MCF 10A (cell line): ENCODE results near the gene NOS2. TPM values are rescaled to one million over a fixed set of nuclear protein-coding genes. Genes with fewer than 3 reads are reported as not detected.
"Not testable (repeated sequence)": the region's sequence is repeated elsewhere in the genome, so short reads cannot be mapped to it uniquely, and the experiment has no call there.

Experiments used
- BruUV-seq: library from RNA; stranded (reverse); fragments of 400-500 nt; replicated peaks from 2 replicates; lab custom pipeline; 2021; lab: Mats Ljungman, UMichigan
- CTCF ChIA-PET: fragments of 300-600 bp; sonication (Branson Sonifier 250); formaldehyde crosslinking; extraction: SDS; loops from one replicate; lab custom pipeline; 2021; ENCODE audit warnings: antibody characterized with exemption, inconsistent platforms; lab: Yijun Ruan, JAX
- POLR2A ChIA-PET: fragments of 300-600, 350-650 bp; sonication (Branson Sonifier 250); formaldehyde crosslinking; extraction: SDS; loops from one replicate; lab custom pipeline; 2020; ENCODE audit warnings: antibody characterized with exemption, inconsistent platforms; lab: Yijun Ruan, JAX
- DNase-seq: peaks from one replicate; pipeline ENCODE4 v3.0.0-alpha.2; 2018; ENCODE audit not compliant: unreplicated experiment
- H3K27ac Mint-ChIP-seq: one replicate; pipeline ENCODE4 v1.8.0; 2022; ENCODE audit warnings: mild to moderate bottlenecking, low read depth, mixed read lengths; ENCODE audit not compliant: unreplicated experiment
- H3K27me3 Mint-ChIP-seq: one replicate; pipeline ENCODE4 v1.8.0; 2022; ENCODE audit warnings: mixed read lengths; ENCODE audit not compliant: insufficient read depth, unreplicated experiment
- H3K36me3 Mint-ChIP-seq: one replicate; pipeline ENCODE4 v1.8.0; 2022; ENCODE audit warnings: mild to moderate bottlenecking, moderate library complexity, mixed read lengths; ENCODE audit not compliant: insufficient read depth, unreplicated experiment
- H3K4me1 Mint-ChIP-seq: one replicate; pipeline ENCODE4 v1.8.0; 2022; ENCODE audit warnings: mixed read lengths; ENCODE audit not compliant: insufficient read depth, unreplicated experiment
- H3K4me3 Mint-ChIP-seq: one replicate; pipeline ENCODE4 v1.8.0; 2022; ENCODE audit warnings: mild to moderate bottlenecking, moderate library complexity, mixed read lengths; ENCODE audit not compliant: unreplicated experiment
- H3K9me3 Mint-ChIP-seq: one replicate; pipeline ENCODE4 v1.8.0; 2022; ENCODE audit warnings: mixed read lengths; ENCODE audit not compliant: unreplicated experiment
- intact Hi-C: fragments of 100-400 bp; cut with micrococcal nuclease; formaldehyde crosslinking; loops from 2 replicates; pipeline ENCODE4 v1.14.1; 2022
- total RNA-seq: library from RNA; stranded (reverse); gene quantifications from 2 replicates; pipeline ENCODE4 v1.2.3, GENCODE V29; 2022
- TF ChIP-seq, protein P1 (sequence below): fragments of 200-600 bp; IDR thresholded peaks from one replicate; pipeline ENCODE4 v1.8.0; 2022; ENCODE audit warnings: antibody characterized with exemption, mild to moderate bottlenecking; ENCODE audit not compliant: unreplicated experiment

NOS2 gene
- total RNA-seq, 1 experiment from 2014 or later = not detected

DNA sequence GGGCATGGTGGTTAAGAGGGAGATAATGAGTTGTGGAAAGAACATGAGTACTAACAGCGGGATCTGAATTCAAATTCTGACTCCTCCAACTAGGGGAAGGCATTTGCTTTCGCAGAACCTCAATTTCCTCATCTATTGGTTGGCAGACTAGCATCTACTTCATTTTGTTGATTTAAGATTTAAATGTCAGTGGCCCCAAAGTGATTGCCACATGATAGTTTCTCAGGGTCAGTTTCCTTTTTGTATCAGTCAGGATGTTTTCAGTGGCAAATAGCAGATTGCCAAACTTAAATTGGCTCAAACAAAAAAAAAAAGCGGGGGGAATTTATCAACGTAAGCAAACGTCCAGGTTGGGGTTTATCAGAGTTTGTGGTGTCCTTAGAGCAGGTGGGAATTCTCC is 25.1 kb upstream of the NOS2 start:
- ChIA-PET POLR2A (interaction anchor here (1.6 kb wide), 1 partner anchor 17 kb away, joined by 5 read pairs; no protein-coding TSS in a partner anchor), CTCF (interaction anchor here (1.3 to 1.7 kb wide), 2 partner anchors 18 to 20 kb away, joined by 5 to 8 read pairs; no protein-coding TSS in a partner anchor)
- Mint-ChIP-seq H3K27me3 (no peaks in the 10 kb centered on the region), H3K27ac (no peak overlapping the region), H3K4me1 (no peaks in the 10 kb centered on the region), H3K36me3 (no peaks in the 10 kb centered on the region), H3K9me3 (peaks cover 14% of the 10 kb centered on the region), H3K4me3 (no peak overlapping the region)
- intact Hi-C loops = no loop called here
- DNase-seq = no peak
- TF ChIP-seq, protein P1, sequence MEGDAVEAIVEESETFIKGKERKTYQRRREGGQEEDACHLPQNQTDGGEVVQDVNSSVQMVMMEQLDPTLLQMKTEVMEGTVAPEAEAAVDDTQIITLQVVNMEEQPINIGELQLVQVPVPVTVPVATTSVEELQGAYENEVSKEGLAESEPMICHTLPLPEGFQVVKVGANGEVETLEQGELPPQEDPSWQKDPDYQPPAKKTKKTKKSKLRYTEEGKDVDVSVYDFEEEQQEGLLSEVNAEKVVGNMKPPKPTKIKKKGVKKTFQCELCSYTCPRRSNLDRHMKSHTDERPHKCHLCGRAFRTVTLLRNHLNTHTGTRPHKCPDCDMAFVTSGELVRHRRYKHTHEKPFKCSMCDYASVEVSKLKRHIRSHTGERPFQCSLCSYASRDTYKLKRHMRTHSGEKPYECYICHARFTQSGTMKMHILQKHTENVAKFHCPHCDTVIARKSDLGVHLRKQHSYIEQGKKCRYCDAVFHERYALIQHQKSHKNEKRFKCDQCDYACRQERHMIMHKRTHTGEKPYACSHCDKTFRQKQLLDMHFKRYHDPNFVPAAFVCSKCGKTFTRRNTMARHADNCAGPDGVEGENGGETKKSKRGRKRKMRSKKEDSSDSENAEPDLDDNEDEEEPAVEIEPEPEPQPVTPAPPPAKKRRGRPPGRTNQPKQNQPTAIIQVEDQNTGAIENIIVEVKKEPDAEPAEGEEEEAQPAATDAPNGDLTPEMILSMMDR = no peak
- BruUV-seq = no TSS peak

DNA sequence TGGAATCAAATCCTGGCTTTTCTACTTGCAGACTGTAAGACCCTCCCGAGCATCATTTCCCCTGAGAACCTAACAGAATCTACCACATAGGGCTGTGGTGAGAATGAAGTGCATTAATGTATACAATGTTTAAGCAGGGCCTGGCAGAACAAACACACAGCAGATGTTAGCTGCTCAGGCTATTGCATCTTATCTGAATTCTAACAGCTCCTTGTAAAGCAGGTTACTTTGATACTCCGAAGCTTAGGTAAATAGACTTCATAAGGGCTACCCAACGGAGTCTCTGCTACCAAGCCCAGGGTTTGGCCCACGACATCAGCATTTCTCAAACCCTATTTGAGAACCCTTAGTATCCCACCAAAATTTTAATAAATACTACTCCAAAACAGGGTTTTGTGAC is 24.4 kb upstream of the NOS2 start:
- H3K4me1 Mint-ChIP-seq = no peaks in the 10 kb centered on the region
- POLR2A ChIA-PET = no interaction called here
- intact Hi-C loops = no loop called here
- CTCF ChIA-PET = interaction anchor here (1.0 kb wide), 1 partner anchor 20 kb away, joined by 5 read pairs; no protein-coding TSS in a partner anchor
- H3K27me3 Mint-ChIP-seq = no peaks in the 10 kb centered on the region
- BruUV-seq = no TSS peak
- no peak overlapping the region for H3K4me3 Mint-ChIP-seq
- peaks cover 14% of the 10 kb centered on the region for H3K9me3 Mint-ChIP-seq
- H3K27ac Mint-ChIP-seq = no peak overlapping the region
- H3K36me3 Mint-ChIP-seq = no peaks in the 10 kb centered on the region
- TF ChIP-seq, protein P1 = no peak
- no peak for DNase-seq

GRCh38 chr17:27824176-27824715 is 23.9 kb upstream of the NOS2 start:
- H3K27ac Mint-ChIP-seq = no peak overlapping the region
- peaks cover 14% of the 10 kb centered on the region for H3K9me3 Mint-ChIP-seq
- CTCF ChIA-PET = interaction anchor here (1.0 to 2.0 kb wide), 2 partner anchors 19 to 56 kb away, joined by 5 to 9 read pairs; no protein-coding TSS in a partner anchor
- H3K4me1 Mint-ChIP-seq = no peaks in the 10 kb centered on the region
- intact Hi-C loops = no loop called here
- no peak for DNase-seq
- BruUV-seq = no TSS peak
- POLR2A ChIA-PET = no interaction called here
- TF ChIP-seq, protein P1 = no peak
- no peak overlapping the region for H3K4me3 Mint-ChIP-seq
- H3K27me3 Mint-ChIP-seq = no peaks in the 10 kb centered on the region
- H3K36me3 Mint-ChIP-seq = no peaks in the 10 kb centered on the region

GRCh38 chr17:27822108-27822507 is 21.8 kb upstream of the NOS2 start:
- H3K27ac Mint-ChIP-seq, H3K36me3 Mint-ChIP-seq, H3K4me3 Mint-ChIP-seq, POLR2A ChIA-PET, intact Hi-C loops, H3K4me1 Mint-ChIP-seq, H3K27me3 Mint-ChIP-seq, BruUV-seq, DNase-seq: not testable (repeated sequence)
- CTCF ChIA-PET = interaction anchor here (1.7 to 2.0 kb wide), 2 partner anchors 16 to 58 kb away, joined by 5 to 9 read pairs; no protein-coding TSS in a partner anchor
- peaks cover 14% of the 10 kb centered on the region for H3K9me3 Mint-ChIP-seq
